Ovary (tissue), 3 donors: ENCODE results near the gene NUBP2.

Experiments
- CTCF ChIP-seq, 3 donors: fragments of 450-650 bp in 2 of 3; fragments of 200-600 bp in 1 of 3; IDR thresholded peaks; one replicate each; pipeline versions ENCODE4 v1.5.1 to v1.8.0; 2016 to 2022; ENCODE audit warnings: antibody characterized with exemption in 3 of 3, mild to moderate bottlenecking in 1 of 3
- EP300 ChIP-seq: sonication (generic); formaldehyde crosslinking; IDR thresholded peaks from one replicate; pipeline ENCODE4 v1.6.1; 2017; ENCODE audit warnings: antibody characterized with exemption
- POLR2A ChIP-seq: fragments of 450-650 bp; IDR thresholded peaks from one replicate; pipeline ENCODE4 v1.6.1; 2017; ENCODE audit warnings: antibody characterized with exemption, mild to moderate bottlenecking, moderate library complexity
- donor health status: DM: no; HTN: no; CAD: no.

GRCh38 chr16:1760911-1761310 is 21.8 kb upstream of the NUBP2 start:
- TF ChIP-seq CTCF (IDR thresholded peaks at IDR 0.05) = no peak
- no peak for TF ChIP-seq POLR2A
- TF ChIP-seq EP300 = no peak
